Thoracic aorta (tissue), 2 donors: ENCODE measurements around the gene GRK1. TPM values are rescaled to one million over a fixed set of nuclear protein-coding genes. Genes with fewer than 3 reads are reported as not detected.

Experiments
- ATAC-seq: fragments of 150-250 bp; one replicate; pipeline ENCODE4 v1.8.0; 2017; ENCODE audit warnings: low read depth; ENCODE audit not compliant: insufficient number of reproducible peaks, low FRiP score
- DNase-seq: peaks from one replicate; pipeline ENCODE4 v3.0.0-alpha.2; 2020; ENCODE audit warnings: low spot score
- H3K27ac ChIP-seq, 2 donors: fragments of 200-600 bp; sonication (generic); 1 replicate in 1 of 2; 2 replicates in 1 of 2; pipeline ENCODE4 v1.5.1; 2016; ENCODE audit warnings: mild to moderate bottlenecking in 2 of 2, moderate library complexity in 2 of 2
- H3K27me3 ChIP-seq: fragments of 200-600 bp; sonication (generic); replicated peaks from 2 replicates; pipeline ENCODE4 v1.6.0; 2016; ENCODE audit warnings: mild to moderate bottlenecking; ENCODE audit not compliant: insufficient read depth
- H3K36me3 ChIP-seq: fragments of 200-600 bp; sonication (generic); one replicate; pipeline ENCODE4 v1.5.1; 2016
- H3K4me1 ChIP-seq, 2 donors: fragments of 200-600 bp; sonication (generic); 1 replicate in 1 of 2; 2 replicates in 1 of 2; pipeline versions ENCODE4 v1.5.1 to v1.6.0; 2016; ENCODE audit warnings: low read depth in 2 of 2, mild to moderate bottlenecking in 1 of 2; ENCODE audit not compliant: control insufficient read depth in 1 of 2
- H3K4me3 ChIP-seq: fragments of 200-600 bp; sonication (generic); 2 replicates; pipeline ENCODE4 v1.5.1; 2016; ENCODE audit warnings: mild to moderate bottlenecking
- H3K9me3 ChIP-seq: fragments of 200-600 bp; sonication (generic); 2 replicates; pipeline ENCODE4 v1.5.1; 2016
- total RNA-seq, 2 donors: library from RNA; depleted of rRNA; stranded (reverse); fragments of >200 nt; gene quantifications; one replicate each; pipeline versions ENCODE4 v1.1.0 to v1.2.3, GENCODE V29; 2016
- TF ChIP-seq, protein P1 (sequence below): fragments of 200-600 bp; sonication (generic); IDR thresholded peaks from one replicate; pipeline ENCODE4 v1.5.1; 2019; ENCODE audit warnings: antibody characterized with exemption

Gene GRK1
- total RNA-seq, 2 donors from 2014 or later, result not detected

- H3K27me3 ChIP-seq, result no peaks in the 10 kb centered on the region
- no peak overlapping the region for H3K4me3 ChIP-seq
- no peak for DNase-seq
- H3K9me3 ChIP-seq, result no peaks in the 10 kb centered on the region
- peaks cover 0 to 4% of the 10 kb centered on the region in 2 donors for H3K4me1 ChIP-seq
- peaks cover 16% of the 10 kb centered on the region for H3K36me3 ChIP-seq
- H3K27ac ChIP-seq, result no peak overlapping the region
- no peak for ATAC-seq
- TF ChIP-seq, protein P1, sequence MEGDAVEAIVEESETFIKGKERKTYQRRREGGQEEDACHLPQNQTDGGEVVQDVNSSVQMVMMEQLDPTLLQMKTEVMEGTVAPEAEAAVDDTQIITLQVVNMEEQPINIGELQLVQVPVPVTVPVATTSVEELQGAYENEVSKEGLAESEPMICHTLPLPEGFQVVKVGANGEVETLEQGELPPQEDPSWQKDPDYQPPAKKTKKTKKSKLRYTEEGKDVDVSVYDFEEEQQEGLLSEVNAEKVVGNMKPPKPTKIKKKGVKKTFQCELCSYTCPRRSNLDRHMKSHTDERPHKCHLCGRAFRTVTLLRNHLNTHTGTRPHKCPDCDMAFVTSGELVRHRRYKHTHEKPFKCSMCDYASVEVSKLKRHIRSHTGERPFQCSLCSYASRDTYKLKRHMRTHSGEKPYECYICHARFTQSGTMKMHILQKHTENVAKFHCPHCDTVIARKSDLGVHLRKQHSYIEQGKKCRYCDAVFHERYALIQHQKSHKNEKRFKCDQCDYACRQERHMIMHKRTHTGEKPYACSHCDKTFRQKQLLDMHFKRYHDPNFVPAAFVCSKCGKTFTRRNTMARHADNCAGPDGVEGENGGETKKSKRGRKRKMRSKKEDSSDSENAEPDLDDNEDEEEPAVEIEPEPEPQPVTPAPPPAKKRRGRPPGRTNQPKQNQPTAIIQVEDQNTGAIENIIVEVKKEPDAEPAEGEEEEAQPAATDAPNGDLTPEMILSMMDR, result no peak
These were observed 36.2 kb upstream of the GRK1 start for GRCh38 chr13:113630804-113631203.

GRCh38 chr13:113631341-113632095, 35.5 kb upstream of the GRK1 start:
- Histone ChIP-seq H3K9me3 (no peaks in the 10 kb centered on the region), H3K36me3 (peaks cover 22% of the 10 kb centered on the region), H3K4me3 (no peak overlapping the region), H3K27me3 (no peaks in the 10 kb centered on the region), H3K4me1 (no peaks in the 10 kb centered on the region), H3K27ac (no peak overlapping the region)
- TF ChIP-seq, protein P1, result no peak
- ATAC-seq (no peak), DNase-seq (no peak)

DNA sequence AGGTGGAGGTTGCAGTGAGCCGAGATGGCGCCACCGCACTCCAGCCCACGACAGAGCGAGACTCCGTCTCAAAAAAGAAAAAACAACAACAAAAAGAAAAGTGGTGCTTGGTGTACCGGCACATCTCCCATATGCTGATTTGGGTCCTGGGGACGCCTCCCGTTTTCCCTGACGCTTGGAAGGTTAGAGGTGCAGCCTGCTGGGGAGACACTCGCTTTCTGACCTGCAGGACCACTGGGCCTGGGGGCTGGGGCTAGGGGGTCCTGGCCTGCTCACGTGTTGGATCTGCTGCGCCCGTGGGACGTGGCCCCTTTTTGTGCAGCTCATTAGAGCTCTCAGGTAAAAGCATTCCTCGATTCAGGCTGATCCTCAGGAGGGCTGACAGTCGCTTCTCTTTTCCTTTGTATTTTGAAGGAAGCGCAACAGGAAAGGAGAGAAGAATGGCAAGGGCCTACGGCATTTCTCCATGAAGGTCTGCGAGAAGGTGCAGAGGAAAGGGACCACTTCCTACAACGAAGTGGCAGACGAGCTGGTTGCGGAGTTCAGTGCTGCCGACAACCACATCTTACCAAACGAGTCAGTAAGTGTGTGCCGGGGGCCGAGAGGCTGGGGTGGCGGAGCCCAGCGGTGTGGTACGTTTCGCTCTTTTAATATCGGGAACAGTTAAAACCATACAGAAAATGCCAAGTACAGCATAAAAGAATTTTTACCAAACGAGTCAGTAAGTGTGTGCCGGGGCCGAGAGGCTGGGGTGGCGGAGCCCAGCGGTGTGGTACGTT, 34.1 kb upstream of the GRK1 start:
- no peak overlapping the region for H3K4me3 ChIP-seq
- H3K9me3 ChIP-seq, result no peaks in the 10 kb centered on the region
- H3K36me3 ChIP-seq, result peaks cover 35% of the 10 kb centered on the region
- H3K27me3 ChIP-seq, result no peaks in the 10 kb centered on the region
- TF ChIP-seq, protein P1, result no peak
- no peak overlapping the region for H3K27ac ChIP-seq
- no peaks in the 10 kb centered on the region for H3K4me1 ChIP-seq
- DNase-seq (no peak), ATAC-seq (no peak)

DNA sequence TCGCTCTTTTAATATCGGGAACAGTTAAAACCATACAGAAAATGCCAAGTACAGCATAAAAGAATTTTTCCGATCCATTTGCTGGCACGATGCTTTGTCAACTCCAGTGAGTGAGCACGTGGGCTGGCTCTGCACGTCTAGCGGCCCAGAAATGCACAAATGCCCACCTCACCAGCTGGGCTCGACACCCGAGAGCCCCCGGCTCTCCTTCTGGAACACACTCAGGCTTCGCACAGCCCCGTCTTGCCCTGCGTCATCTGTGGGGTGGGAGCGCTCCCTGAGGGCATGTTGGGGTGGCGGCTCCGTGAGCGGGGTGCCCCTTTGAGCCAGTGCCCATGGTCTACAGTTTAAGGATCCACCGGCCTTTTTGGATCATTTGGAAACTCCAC, 33.5 kb upstream of the GRK1 start:
- no peaks in the 10 kb centered on the region for H3K27me3 ChIP-seq
- no peak overlapping the region for H3K27ac ChIP-seq
- H3K4me3 ChIP-seq, result no peak overlapping the region
- no peaks in the 10 kb centered on the region for H3K4me1 ChIP-seq
- TF ChIP-seq, protein P1, result no peak
- H3K9me3 ChIP-seq, result no peaks in the 10 kb centered on the region
- peaks cover 39% of the 10 kb centered on the region for H3K36me3 ChIP-seq
- ATAC-seq, result no peak
- DNase-seq, result no peak

- Histone ChIP-seq H3K4me1 (no peaks in the 10 kb centered on the region), H3K27ac (no peak overlapping the region), H3K27me3 (no peaks in the 10 kb centered on the region), H3K9me3 (no peaks in the 10 kb centered on the region), H3K4me3 (no peak overlapping the region), H3K36me3 (peaks cover 39% of the 10 kb centered on the region)
- DNase-seq, result no peak
- TF ChIP-seq, protein P1, result no peak
- no peak for ATAC-seq
These were observed 32.6 kb upstream of the GRK1 start for GRCh38 chr13:113634279-113635047.
